ENCODE data around the gene SPIN1. TPM values are rescaled to one million over a fixed set of nuclear protein-coding genes. Genes with fewer than 3 reads are reported as not detected.

Gene SPIN1
- total and polyA plus RNA-seq, 4 donors: 40.8 to 93.3 (median 60.5) TPM

DNA sequence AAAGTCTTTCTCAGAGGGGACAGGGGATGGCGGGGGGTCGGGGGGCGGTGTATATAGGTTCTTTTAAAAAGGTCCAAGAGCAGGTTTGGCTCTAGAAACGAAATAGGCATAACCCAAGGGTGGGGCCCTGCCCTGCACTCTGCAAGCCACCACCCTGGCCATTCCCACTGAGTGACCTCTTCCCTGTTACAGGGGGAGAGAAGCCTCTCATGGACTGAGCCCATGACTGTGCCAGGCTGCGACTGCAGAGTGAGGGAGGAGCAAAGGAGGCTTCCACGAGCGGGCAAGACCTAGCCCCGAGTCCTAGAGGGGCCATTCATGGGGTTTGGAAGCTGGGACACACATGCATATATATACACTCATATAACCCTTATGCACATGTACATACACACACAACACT lies 136.7 kb downstream of the SPIN1 start:
- intact Hi-C loops (cut with DNase I): no loop called here
- DNase-seq (peak in 1 of 2 donors; percentile 43), ATAC-seq (ENCODE audit: low FRiP score) (no peak)
- H3K4me1 ChIP-seq (ENCODE audit: control insufficient read depth in 1 of 2, insufficient read depth in 2 of 2, low read length in 2 of 2): no peaks in the 10 kb centered on the region
- H3K9me3 ChIP-seq (ENCODE audit: control insufficient read depth, low read length): no peaks in the 10 kb centered on the region
- no peaks in the 10 kb centered on the region for H3K27me3 ChIP-seq (ENCODE audit: control insufficient read depth in 1 of 2, insufficient read depth in 2 of 2, low read length in 1 of 2)
- H3K36me3 ChIP-seq (ENCODE audit: control insufficient read depth in 1 of 2, insufficient read depth in 2 of 2, low read length in 1 of 2): no peaks in the 10 kb centered on the region
- H3K4me3 ChIP-seq (ENCODE audit: low read length in 2 of 2): no peak overlapping the region
- H3K27ac ChIP-seq (ENCODE audit: low read depth in 1 of 2, low read length in 2 of 2): no peak overlapping the region
- WGBS, 2 donors: 91 to 93% methylated on average over 8 of the region's 8 CpGs

DNA sequence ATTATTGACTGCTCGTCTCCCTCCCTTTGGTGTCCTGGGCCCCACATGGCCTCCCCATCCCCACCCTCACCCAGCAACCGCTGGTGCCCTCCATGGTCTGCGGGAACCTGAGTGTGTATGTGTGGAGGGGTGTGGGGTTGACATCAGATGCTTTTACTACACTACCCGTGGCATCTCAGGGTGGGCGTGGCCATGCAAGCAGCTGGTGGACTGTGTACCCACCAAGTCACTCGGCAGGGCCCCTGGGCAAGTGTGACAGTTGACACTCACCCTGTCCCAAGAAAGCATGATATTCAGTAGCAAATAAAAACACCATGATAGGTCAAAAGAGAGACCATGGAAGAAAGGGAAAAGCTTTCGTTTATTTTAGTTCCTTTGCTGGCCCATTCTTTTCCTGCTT lies 139.4 kb downstream of the SPIN1 start:
- ATAC-seq (ENCODE audit: low FRiP score) (no peak), DNase-seq (peak in 1 of 2 donors; percentile 48)
- intact Hi-C loops (cut with DNase I): no loop called here
- WGBS, 2 donors: 81 to 87% methylated on average over 7 of the region's 7 CpGs
- Histone ChIP-seq H3K27me3 (ENCODE audit: control insufficient read depth in 1 of 2, insufficient read depth in 2 of 2, low read length in 1 of 2) (no peaks in the 10 kb centered on the region), H3K4me1 (ENCODE audit: control insufficient read depth in 1 of 2, insufficient read depth in 2 of 2, low read length in 2 of 2) (no peaks in the 10 kb centered on the region), H3K27ac (ENCODE audit: low read depth in 1 of 2, low read length in 2 of 2) (no peak overlapping the region), H3K9me3 (ENCODE audit: control insufficient read depth, low read length) (no peaks in the 10 kb centered on the region), H3K4me3 (ENCODE audit: low read length in 2 of 2) (no peak overlapping the region), H3K36me3 (ENCODE audit: control insufficient read depth in 1 of 2, insufficient read depth in 2 of 2, low read length in 1 of 2) (no peaks in the 10 kb centered on the region)

Other genes with a start within 250 kb of the SPIN1 start
- not detected for gene SPATA31C2, start 250.0 kb upstream of the SPIN1 start, total RNA-seq
- not detected for gene SPATA31C2, start 250.0 kb upstream of the SPIN1 start, polyA plus RNA-seq
- 1 to 10 TPM in 1 of 2 donors, under 1 TPM in 1; 0.78 to 2.2 TPM for gene NXNL2, start 146.7 kb downstream of the SPIN1 start, total RNA-seq
- 1 to 10 TPM in 1 of 2 donors, under 1 TPM in 1; 0.75 to 3.1 TPM for gene NXNL2, start 146.7 kb downstream of the SPIN1 start, polyA plus RNA-seq